GM13976 (cell line): ENCODE measurements around the gene IRS2.

ENCODE experiments used
- DNase-seq: peaks from one replicate; pipeline ENCODE4 v3.0.0; 2012; ENCODE audit warnings: low spot score
- CTCF ChIP-seq: IDR thresholded peaks from 2 replicates; pipeline ENCODE4 v1.5.1; 2012; ENCODE audit warnings: borderline replicate concordance, mild to moderate bottlenecking; ENCODE audit not compliant: insufficient read depth; ENCODE audit errors: extremely low read depth, missing control alignments, control extremely low read depth
- in situ Hi-C: fragments of 300-500 bp; cut with MboI; formaldehyde crosslinking; loops from one replicate; pipeline ENCODE4 v1.12.0; 2022; ENCODE audit warnings: low sequenced_read_pairs, mixed read lengths, inconsistent platforms; ENCODE audit not compliant: unreplicated experiment

The IRS2 gene

DNA sequence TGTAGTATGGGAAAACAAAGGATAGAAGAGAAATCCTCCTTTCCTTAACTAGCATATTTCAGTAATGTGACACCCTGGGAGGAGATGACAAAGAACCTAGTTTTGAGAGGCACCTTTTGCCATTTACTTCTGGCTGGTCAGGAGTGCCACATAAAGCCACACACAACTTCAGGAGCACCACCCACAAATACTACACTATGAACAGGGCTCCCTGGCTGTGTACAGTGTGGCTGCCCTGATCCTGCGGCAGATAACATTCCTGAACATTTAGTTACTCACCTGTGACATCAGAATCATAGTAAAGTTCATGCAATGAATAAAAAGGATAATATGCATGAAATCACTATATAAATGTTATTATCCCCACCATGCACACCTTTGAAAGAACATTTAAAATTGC, 17.4 kb upstream of the IRS2 start:
- DNase-seq = no peak
- no peak for TF ChIP-seq CTCF
- in situ Hi-C loops = no loop called here

DNA sequence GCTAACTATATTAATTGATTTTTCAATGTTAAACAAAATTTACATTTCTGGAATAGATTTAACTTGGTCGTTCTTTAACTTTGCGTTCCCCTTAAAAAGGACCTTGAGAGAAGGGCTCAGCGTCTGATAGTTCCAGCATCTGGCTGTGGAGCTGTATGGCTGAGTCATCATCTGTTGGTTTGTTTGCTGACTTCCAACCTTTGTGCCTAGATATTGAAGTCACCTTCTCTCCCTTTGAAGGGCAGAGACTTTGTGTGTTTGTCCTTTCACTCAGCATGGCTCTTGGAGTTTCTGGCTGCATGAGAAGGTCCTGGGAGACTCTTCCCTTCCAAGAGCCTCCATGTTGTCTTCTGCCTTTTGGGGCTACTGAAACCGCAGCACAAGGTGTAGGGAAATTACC, 16.6 kb upstream of the IRS2 start:
- in situ Hi-C loops = no loop called here
- no peak for TF ChIP-seq CTCF
- no peak for DNase-seq

GRCh38 chr13:109795011-109795410, 8.6 kb upstream of the IRS2 start:
- no peak for TF ChIP-seq CTCF
- in situ Hi-C loops = no loop called here
- no peak for DNase-seq

- no peak for TF ChIP-seq CTCF
- in situ Hi-C loops = no loop called here
- no peak for DNase-seq
Measured at GRCh38 chr13:109794095-109794494, 7.7 kb upstream of the IRS2 start.

DNA sequence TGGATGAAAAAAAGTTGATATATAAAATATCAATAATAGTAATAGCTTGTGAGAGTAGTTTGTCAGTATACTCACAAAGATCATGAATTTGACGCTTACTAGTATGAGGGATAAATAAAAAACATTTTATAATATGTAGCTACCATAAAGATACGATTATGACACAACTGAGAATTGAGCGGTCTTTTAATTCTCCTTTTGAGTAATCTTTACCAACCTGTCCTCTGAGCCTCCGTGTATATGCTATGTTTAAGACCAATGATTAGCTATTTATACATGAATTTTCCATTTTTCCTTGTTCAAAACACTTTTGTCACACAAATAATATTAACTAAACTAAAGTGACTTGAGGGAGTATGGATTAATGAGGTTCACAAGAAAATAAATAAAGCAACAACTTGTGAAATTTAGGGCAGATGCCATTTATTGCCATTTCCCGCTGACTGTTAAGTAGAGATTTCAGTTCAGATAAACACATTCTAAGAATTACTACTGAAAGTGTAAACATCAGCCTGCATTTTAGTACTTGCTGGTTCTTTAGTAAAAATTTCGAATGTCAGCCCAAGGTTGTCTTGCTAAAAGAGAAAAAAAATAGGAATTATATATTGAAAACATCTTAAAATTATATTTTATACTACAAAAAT, 6.2 kb upstream of the IRS2 start:
- DNase-seq = no peak
- TF ChIP-seq CTCF = no peak
- in situ Hi-C loops = no loop called here

GRCh38 chr13:109790942-109791605, 4.7 kb upstream of the IRS2 start:
- peak; percentile 16 for TF ChIP-seq CTCF
- DNase-seq = no peak
- in situ Hi-C loops = no loop called here
